NCI-H2171 treated with DMSO at 0.1 percent for 48 hours (cell line): ENCODE data around the gene OR4D2.

Experiments
- DNase-seq: peaks from one replicate; lab custom pipeline; 2025; lab: John Stamatoyannopoulos, UW

Gene OR4D2

DNA sequence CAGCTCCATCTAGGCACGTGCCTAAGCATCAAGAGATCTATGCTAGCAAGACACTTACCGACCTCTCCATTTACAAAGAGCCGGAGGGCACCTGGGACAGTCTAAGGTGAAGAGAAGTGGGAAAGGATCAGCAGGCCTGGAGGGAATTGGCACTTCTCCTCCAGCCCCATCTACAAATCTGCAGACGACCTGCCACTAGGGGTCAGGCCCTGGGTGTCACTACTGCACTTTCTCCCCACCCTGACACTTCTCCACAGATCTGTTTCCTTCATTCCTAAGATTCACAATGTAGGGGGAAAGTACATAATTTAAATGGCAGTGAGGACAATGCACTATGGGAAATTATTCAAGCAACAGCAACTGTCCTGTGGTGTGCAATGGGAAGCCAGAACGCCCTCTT, 44.1 kb downstream of the OR4D2 start:
- no peak for DNase-seq

GRCh38 chr17:58215685-58216084, 48.9 kb downstream of the OR4D2 start:
- no peak for DNase-seq

- DNase-seq: no peak
Observed at GRCh38 chr17:58217766-58218165, 51.0 kb downstream of the OR4D2 start.

- DNase-seq: peak; percentile 97
Observed at GRCh38 chr17:58219007-58219788, 52.4 kb downstream of the OR4D2 start, which contains the start of gene MKS1. Gene MKS1 (minus strand): TSS chr17:58219255. CDS start chr17:58219230, 25 bp downstream.

- DNase-seq: no peak
Observed at GRCh38 chr17:58219789-58220183, 53.0 kb downstream of the OR4D2 start.
